ENCODE data around the gene MEMO1. TPM values are rescaled to one million over a fixed set of nuclear protein-coding genes. Genes with fewer than 3 reads are reported as not detected.
A peak's percentile ranks its signal among the peaks of the same experiment; 100 is the strongest.

MEMO1 gene
- total and polyA plus RNA-seq, 9 of the 15 experiments (the other 6 are each of a cell fraction or from before 2014, with no cell fraction given), result 22.1 to 87.7 (median 61.2) TPM

DNA sequence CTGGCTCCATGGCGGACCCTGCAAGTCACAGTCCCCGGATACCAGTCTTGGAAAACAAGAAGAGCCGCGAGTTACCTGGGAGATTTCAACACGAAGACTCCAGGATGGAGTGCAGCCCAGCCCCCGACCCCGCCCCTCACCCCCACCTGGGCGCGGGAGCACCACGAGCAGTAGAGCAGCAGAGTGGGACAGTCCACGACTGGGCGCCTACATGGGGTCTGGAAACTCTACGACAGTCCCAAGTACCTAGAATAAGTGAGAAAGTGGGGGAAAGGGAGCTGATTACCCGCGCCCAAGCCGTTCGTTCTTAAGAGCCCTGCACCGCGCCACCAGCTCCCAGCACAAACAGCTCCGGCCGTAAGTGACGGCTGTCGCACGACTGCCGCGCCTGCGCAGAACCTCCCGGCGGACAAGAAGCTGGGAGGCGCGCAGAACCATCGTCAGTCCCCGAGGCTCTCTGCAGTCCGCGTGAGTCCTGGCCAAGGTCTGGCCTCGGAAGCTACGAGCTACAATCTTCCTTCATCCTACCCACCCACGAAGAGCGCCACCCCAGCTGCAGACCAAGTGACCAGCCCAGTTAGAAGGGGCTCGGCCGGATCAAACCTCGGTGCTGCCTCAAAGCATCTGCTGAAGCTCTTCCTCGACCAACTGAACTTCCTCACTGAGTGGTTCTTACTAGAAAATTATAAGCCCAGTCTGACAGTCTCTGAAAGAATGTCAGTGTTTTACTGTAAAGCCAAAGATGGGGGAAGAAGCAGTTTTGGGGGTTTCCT is 28.8 kb upstream of the MEMO1 start, which contains the start of gene DPY30 (continued):
- TF ChIP-seq, protein P1, sequence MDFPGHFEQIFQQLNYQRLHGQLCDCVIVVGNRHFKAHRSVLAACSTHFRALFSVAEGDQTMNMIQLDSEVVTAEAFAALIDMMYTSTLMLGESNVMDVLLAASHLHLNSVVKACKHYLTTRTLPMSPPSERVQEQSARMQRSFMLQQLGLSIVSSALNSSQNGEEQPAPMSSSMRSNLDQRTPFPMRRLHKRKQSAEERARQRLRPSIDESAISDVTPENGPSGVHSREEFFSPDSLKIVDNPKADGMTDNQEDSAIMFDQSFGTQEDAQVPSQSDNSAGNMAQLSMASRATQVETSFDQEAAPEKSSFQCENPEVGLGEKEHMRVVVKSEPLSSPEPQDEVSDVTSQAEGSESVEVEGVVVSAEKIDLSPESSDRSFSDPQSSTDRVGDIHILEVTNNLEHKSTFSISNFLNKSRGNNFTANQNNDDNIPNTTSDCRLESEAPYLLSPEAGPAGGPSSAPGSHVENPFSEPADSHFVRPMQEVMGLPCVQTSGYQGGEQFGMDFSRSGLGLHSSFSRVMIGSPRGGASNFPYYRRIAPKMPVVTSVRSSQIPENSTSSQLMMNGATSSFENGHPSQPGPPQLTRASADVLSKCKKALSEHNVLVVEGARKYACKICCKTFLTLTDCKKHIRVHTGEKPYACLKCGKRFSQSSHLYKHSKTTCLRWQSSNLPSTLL (IDR thresholded peaks at IDR 0.05), result peak; percentile 48; the same call in 1 of the 2 replicates
- TF ChIP-seq PHF20 (IDR thresholded peaks at IDR 0.05; ENCODE audit: partially characterized antibody) (peak; percentile 76), PCBP2 (IDR thresholded peaks at IDR 0.05; ENCODE audit: low read depth, low read length, poor library complexity, severe bottlenecking) (no peak), PTTG1 (tag; IDR thresholded peaks at IDR 0.05; ENCODE audit: low read depth) (no peak), ZNF778 (CRISPR knock-in tag; IDR thresholded peaks at IDR 0.05) (no peak), HNRNPLL (IDR thresholded peaks at IDR 0.05; ENCODE audit: low read depth, low read length, poor library complexity, severe bottlenecking) (no peak), CCNT2 (IDR thresholded peaks at IDR 0.05; ENCODE audit: borderline replicate concordance, extremely low read depth, insufficient read length, low read depth, low read length) (peak; percentile 33), FOXM1 (IDR thresholded peaks at IDR 0.05; ENCODE audit: low read depth) (no peak), FOXM1 (CRISPR knock-in tag; IDR thresholded peaks at IDR 0.05; ENCODE audit: low read depth) (no peak)
- TF ChIP-seq, protein P2, sequence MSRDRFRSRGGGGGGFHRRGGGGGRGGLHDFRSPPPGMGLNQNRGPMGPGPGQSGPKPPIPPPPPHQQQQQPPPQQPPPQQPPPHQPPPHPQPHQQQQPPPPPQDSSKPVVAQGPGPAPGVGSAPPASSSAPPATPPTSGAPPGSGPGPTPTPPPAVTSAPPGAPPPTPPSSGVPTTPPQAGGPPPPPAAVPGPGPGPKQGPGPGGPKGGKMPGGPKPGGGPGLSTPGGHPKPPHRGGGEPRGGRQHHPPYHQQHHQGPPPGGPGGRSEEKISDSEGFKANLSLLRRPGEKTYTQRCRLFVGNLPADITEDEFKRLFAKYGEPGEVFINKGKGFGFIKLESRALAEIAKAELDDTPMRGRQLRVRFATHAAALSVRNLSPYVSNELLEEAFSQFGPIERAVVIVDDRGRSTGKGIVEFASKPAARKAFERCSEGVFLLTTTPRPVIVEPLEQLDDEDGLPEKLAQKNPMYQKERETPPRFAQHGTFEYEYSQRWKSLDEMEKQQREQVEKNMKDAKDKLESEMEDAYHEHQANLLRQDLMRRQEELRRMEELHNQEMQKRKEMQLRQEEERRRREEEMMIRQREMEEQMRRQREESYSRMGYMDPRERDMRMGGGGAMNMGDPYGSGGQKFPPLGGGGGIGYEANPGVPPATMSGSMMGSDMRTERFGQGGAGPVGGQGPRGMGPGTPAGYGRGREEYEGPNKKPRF (IDR thresholded peaks at IDR 0.05; ENCODE audit: low read depth, low read length), result no peak
- TF ChIP-seq, protein P3, sequence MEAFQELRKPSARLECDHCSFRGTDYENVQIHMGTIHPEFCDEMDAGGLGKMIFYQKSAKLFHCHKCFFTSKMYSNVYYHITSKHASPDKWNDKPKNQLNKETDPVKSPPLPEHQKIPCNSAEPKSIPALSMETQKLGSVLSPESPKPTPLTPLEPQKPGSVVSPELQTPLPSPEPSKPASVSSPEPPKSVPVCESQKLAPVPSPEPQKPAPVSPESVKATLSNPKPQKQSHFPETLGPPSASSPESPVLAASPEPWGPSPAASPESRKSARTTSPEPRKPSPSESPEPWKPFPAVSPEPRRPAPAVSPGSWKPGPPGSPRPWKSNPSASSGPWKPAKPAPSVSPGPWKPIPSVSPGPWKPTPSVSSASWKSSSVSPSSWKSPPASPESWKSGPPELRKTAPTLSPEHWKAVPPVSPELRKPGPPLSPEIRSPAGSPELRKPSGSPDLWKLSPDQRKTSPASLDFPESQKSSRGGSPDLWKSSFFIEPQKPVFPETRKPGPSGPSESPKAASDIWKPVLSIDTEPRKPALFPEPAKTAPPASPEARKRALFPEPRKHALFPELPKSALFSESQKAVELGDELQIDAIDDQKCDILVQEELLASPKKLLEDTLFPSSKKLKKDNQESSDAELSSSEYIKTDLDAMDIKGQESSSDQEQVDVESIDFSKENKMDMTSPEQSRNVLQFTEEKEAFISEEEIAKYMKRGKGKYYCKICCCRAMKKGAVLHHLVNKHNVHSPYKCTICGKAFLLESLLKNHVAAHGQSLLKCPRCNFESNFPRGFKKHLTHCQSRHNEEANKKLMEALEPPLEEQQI (IDR thresholded peaks at IDR 0.05), result peak; percentile 13; the same call in 1 of the 2 replicates
- TF ChIP-seq, protein P4, sequence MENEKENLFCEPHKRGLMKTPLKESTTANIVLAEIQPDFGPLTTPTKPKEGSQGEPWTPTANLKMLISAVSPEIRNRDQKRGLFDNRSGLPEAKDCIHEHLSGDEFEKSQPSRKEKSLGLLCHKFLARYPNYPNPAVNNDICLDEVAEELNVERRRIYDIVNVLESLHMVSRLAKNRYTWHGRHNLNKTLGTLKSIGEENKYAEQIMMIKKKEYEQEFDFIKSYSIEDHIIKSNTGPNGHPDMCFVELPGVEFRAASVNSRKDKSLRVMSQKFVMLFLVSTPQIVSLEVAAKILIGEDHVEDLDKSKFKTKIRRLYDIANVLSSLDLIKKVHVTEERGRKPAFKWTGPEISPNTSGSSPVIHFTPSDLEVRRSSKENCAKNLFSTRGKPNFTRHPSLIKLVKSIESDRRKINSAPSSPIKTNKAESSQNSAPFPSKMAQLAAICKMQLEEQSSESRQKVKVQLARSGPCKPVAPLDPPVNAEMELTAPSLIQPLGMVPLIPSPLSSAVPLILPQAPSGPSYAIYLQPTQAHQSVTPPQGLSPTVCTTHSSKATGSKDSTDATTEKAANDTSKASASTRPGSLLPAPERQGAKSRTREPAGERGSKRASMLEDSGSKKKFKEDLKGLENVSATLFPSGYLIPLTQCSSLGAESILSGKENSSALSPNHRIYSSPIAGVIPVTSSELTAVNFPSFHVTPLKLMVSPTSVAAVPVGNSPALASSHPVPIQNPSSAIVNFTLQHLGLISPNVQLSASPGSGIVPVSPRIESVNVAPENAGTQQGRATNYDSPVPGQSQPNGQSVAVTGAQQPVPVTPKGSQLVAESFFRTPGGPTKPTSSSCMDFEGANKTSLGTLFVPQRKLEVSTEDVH (IDR thresholded peaks at IDR 0.05; ENCODE audit: low read depth, partially characterized antibody), result no peak
- TF ChIP-seq, protein P5, sequence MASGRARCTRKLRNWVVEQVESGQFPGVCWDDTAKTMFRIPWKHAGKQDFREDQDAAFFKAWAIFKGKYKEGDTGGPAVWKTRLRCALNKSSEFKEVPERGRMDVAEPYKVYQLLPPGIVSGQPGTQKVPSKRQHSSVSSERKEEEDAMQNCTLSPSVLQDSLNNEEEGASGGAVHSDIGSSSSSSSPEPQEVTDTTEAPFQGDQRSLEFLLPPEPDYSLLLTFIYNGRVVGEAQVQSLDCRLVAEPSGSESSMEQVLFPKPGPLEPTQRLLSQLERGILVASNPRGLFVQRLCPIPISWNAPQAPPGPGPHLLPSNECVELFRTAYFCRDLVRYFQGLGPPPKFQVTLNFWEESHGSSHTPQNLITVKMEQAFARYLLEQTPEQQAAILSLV (tag; IDR thresholded peaks at IDR 0.05), result no peak
- TF ChIP-seq, protein P6, sequence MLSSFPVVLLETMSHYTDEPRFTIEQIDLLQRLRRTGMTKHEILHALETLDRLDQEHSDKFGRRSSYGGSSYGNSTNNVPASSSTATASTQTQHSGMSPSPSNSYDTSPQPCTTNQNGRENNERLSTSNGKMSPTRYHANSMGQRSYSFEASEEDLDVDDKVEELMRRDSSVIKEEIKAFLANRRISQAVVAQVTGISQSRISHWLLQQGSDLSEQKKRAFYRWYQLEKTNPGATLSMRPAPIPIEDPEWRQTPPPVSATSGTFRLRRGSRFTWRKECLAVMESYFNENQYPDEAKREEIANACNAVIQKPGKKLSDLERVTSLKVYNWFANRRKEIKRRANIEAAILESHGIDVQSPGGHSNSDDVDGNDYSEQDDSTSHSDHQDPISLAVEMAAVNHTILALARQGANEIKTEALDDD (IDR thresholded peaks at IDR 0.05), result 0 out of 2 replicates have a peak, but pooled peaks have one; percentile 24
